HG03469 (cell line): Measurements from ENCODE around the gene TNFRSF1A.
"Not testable (repeated sequence)": the region's sequence is repeated elsewhere in the genome, so short reads cannot be mapped to it uniquely, and the experiment has no call there.

Source experiments
- ATAC-seq: cut with Tn5 transposase; IDR thresholded peaks from one replicate; pipeline ENCODE4 v1.9.1; 2021; ENCODE audit warnings: mild to moderate bottlenecking, moderate library complexity, moderate number of reproducible peaks; ENCODE audit not compliant: unreplicated experiment

The TNFRSF1A gene

GRCh38 chr12:6338536-6338935, 3.3 kb downstream of the TNFRSF1A start:
- not testable (repeated sequence) for ATAC-seq

- ATAC-seq, result no peak
Measured at GRCh38 chr12:6337958-6338433, 3.9 kb downstream of the TNFRSF1A start.

- ATAC-seq, result no peak
Measured at GRCh38 chr12:6336889-6337853, 4.7 kb downstream of the TNFRSF1A start.

- ATAC-seq, result no peak
Measured at GRCh38 chr12:6336079-6336888, 5.6 kb downstream of the TNFRSF1A start.

- ATAC-seq, result no peak
Measured at GRCh38 chr12:6335451-6336078, 6.3 kb downstream of the TNFRSF1A start.

- ATAC-seq, result no peak
Measured at GRCh38 chr12:6334940-6335450, 6.9 kb downstream of the TNFRSF1A start.

GRCh38 chr12:6334359-6334758, 7.5 kb downstream of the TNFRSF1A start:
- no peak for ATAC-seq

- ATAC-seq, result no peak
Measured at GRCh38 chr12:6333566-6333965, 8.3 kb downstream of the TNFRSF1A start.

GRCh38 chr12:6333029-6333428, 8.8 kb downstream of the TNFRSF1A start:
- ATAC-seq, result no peak

GRCh38 chr12:6332459-6332858, 9.4 kb downstream of the TNFRSF1A start:
- ATAC-seq, result no peak

- ATAC-seq, result no peak
Measured at GRCh38 chr12:6330999-6331714, 10.7 kb downstream of the TNFRSF1A start.

- ATAC-seq, result no peak
Measured at GRCh38 chr12:6330192-6330591, 11.7 kb downstream of the TNFRSF1A start.

- no peak for ATAC-seq
Measured at GRCh38 chr12:6329703-6330064, 12.2 kb downstream of the TNFRSF1A start.

GRCh38 chr12:6328945-6329702, 12.8 kb downstream of the TNFRSF1A start:
- no peak for ATAC-seq

- no peak for ATAC-seq
Measured at GRCh38 chr12:6328045-6328779, 13.7 kb downstream of the TNFRSF1A start.

- no peak for ATAC-seq
Measured at GRCh38 chr12:6327229-6328041, 14.4 kb downstream of the TNFRSF1A start.

- no peak for ATAC-seq
Measured at GRCh38 chr12:6326316-6327228, 15.3 kb downstream of the TNFRSF1A start.
